Rectal smooth muscle tissue (tissue), 1 donor: ENCODE data around the gene CDKN1C.
A peak's percentile ranks its signal among the peaks of the same experiment; 100 is the strongest.

ENCODE experiments used
- H3K27ac ChIP-seq: one replicate; pipeline ENCODE4 v1.7.0; 2013; ENCODE audit warnings: low read depth, low read length, inconsistent platforms
- H3K27me3 ChIP-seq: one replicate; pipeline ENCODE4 v1.7.0; 2013; ENCODE audit warnings: low read length; ENCODE audit not compliant: control insufficient read depth, insufficient read depth
- H3K36me3 ChIP-seq: one replicate; pipeline ENCODE4 v1.7.0; 2013; ENCODE audit warnings: low read length; ENCODE audit not compliant: control insufficient read depth, insufficient read depth
- H3K4me1 ChIP-seq: one replicate; pipeline ENCODE4 v1.7.0; 2013; ENCODE audit warnings: low read length; ENCODE audit not compliant: control insufficient read depth, insufficient read depth
- H3K4me3 ChIP-seq: one replicate; pipeline ENCODE4 v1.7.0; 2013; ENCODE audit warnings: low read length
- H3K9ac ChIP-seq: one replicate; pipeline ENCODE4 v1.7.0; 2013; ENCODE audit warnings: low read length

CDKN1C gene

GRCh38 chr11:2898366-2899079 is 12.9 kb upstream of the CDKN1C start:
- no peaks in the 10 kb centered on the region for H3K27me3 ChIP-seq
- H3K4me3 ChIP-seq, result no peak overlapping the region
- H3K4me1 ChIP-seq, result peaks cover 3% of the 10 kb centered on the region
- no peak overlapping the region for H3K27ac ChIP-seq
- H3K9ac ChIP-seq, result no peak overlapping the region
- H3K36me3 ChIP-seq, result no peaks in the 10 kb centered on the region

GRCh38 chr11:2897048-2897447 is 11.5 kb upstream of the CDKN1C start:
- no peaks in the 10 kb centered on the region for H3K4me1 ChIP-seq
- no peak overlapping the region for H3K4me3 ChIP-seq
- H3K27ac ChIP-seq, result no peak overlapping the region
- H3K36me3 ChIP-seq, result no peaks in the 10 kb centered on the region
- H3K9ac ChIP-seq, result no peak overlapping the region
- no peaks in the 10 kb centered on the region for H3K27me3 ChIP-seq

GRCh38 chr11:2896047-2896446 is 10.5 kb upstream of the CDKN1C start:
- Histone ChIP-seq H3K9ac (no peak overlapping the region), H3K36me3 (no peaks in the 10 kb centered on the region), H3K27me3 (no peaks in the 10 kb centered on the region), H3K4me3 (no peak overlapping the region), H3K27ac (no peak overlapping the region), H3K4me1 (peaks cover 4% of the 10 kb centered on the region)

GRCh38 chr11:2893935-2894334 is 8.4 kb upstream of the CDKN1C start:
- Histone ChIP-seq H3K4me3 (no peak overlapping the region), H3K27me3 (no peaks in the 10 kb centered on the region), H3K9ac (no peak overlapping the region), H3K27ac (no peak overlapping the region), H3K36me3 (no peaks in the 10 kb centered on the region), H3K4me1 (peaks cover 4% of the 10 kb centered on the region)

- peak overlapping the region; percentile 53 for H3K4me3 ChIP-seq
- H3K4me1 ChIP-seq, result peaks cover 4% of the 10 kb centered on the region
- H3K9ac ChIP-seq, result no peak overlapping the region
- no peaks in the 10 kb centered on the region for H3K27me3 ChIP-seq
- no peak overlapping the region for H3K27ac ChIP-seq
- no peaks in the 10 kb centered on the region for H3K36me3 ChIP-seq
These were observed 7.5 kb upstream of the CDKN1C start for GRCh38 chr11:2892967-2893528.

- Histone ChIP-seq H3K27ac (no peak overlapping the region), H3K4me1 (peaks cover 4% of the 10 kb centered on the region), H3K27me3 (no peaks in the 10 kb centered on the region), H3K4me3 (peak overlapping the region; percentile 53), H3K9ac (peak overlapping the region; percentile 39), H3K36me3 (no peaks in the 10 kb centered on the region)
These were observed 6.8 kb upstream of the CDKN1C start for GRCh38 chr11:2892215-2892966.

- H3K27ac ChIP-seq, result no peak overlapping the region
- H3K4me1 ChIP-seq, result peaks cover 4% of the 10 kb centered on the region
- H3K4me3 ChIP-seq, result peak overlapping the region; percentile 47
- peak overlapping the region; percentile 39 for H3K9ac ChIP-seq
- no peaks in the 10 kb centered on the region for H3K27me3 ChIP-seq
- H3K36me3 ChIP-seq, result no peaks in the 10 kb centered on the region
These were observed 6.0 kb upstream of the CDKN1C start for GRCh38 chr11:2891326-2892214.

GRCh38 chr11:2890466-2891294 is 5.1 kb upstream of the CDKN1C start:
- Histone ChIP-seq H3K36me3 (no peaks in the 10 kb centered on the region), H3K27ac (no peak overlapping the region), H3K4me1 (peaks cover 7% of the 10 kb centered on the region), H3K4me3 (no peak overlapping the region), H3K27me3 (no peaks in the 10 kb centered on the region), H3K9ac (no peak overlapping the region)

- Histone ChIP-seq H3K4me1 (peaks cover 10% of the 10 kb centered on the region), H3K4me3 (no peak overlapping the region), H3K27me3 (no peaks in the 10 kb centered on the region), H3K27ac (no peak overlapping the region), H3K9ac (no peak overlapping the region), H3K36me3 (no peaks in the 10 kb centered on the region)
These were observed 4.0 kb upstream of the CDKN1C start for GRCh38 chr11:2889362-2890273.

- H3K27me3 ChIP-seq, result no peaks in the 10 kb centered on the region
- H3K4me1 ChIP-seq, result peaks cover 10% of the 10 kb centered on the region
- H3K9ac ChIP-seq, result no peak overlapping the region
- H3K36me3 ChIP-seq, result no peaks in the 10 kb centered on the region
- H3K27ac ChIP-seq, result no peak overlapping the region
- H3K4me3 ChIP-seq, result no peak overlapping the region
These were observed 2.8 kb upstream of the CDKN1C start for GRCh38 chr11:2888266-2888968.
